BLaER1 (cell line): ENCODE results near the gene PTGFR.

Experiments used
- H3K27ac ChIP-seq: shearing (Covaris generic); formaldehyde crosslinking; 2 replicates; pipeline ENCODE4 v1.8.1; 2022
- H3K27me3 ChIP-seq: shearing (Covaris generic); formaldehyde crosslinking; 2 replicates; pipeline ENCODE4 v1.8.1; 2022
- H3K36me3 ChIP-seq: shearing (Covaris generic); formaldehyde crosslinking; 2 replicates; pipeline ENCODE4 v1.8.1; 2022
- H3K4me1 ChIP-seq: shearing (Covaris generic); formaldehyde crosslinking; 2 replicates; pipeline ENCODE4 v1.8.1; 2022
- H3K4me2 ChIP-seq: shearing (Covaris generic); formaldehyde crosslinking; 2 replicates; pipeline ENCODE4 v1.8.1; 2022
- H3K4me3 ChIP-seq: shearing (Covaris generic); formaldehyde crosslinking; 2 replicates; pipeline ENCODE4 v1.8.1; 2022
- H3K9ac ChIP-seq: shearing (Covaris generic); formaldehyde crosslinking; 2 replicates; pipeline ENCODE4 v1.8.1; 2022
- H3K9me3 ChIP-seq: shearing (Covaris generic); formaldehyde crosslinking; 2 replicates; pipeline ENCODE4 v1.8.1; 2022
- H4K20me1 ChIP-seq: shearing (Covaris generic); formaldehyde crosslinking; 2 replicates; pipeline ENCODE4 v1.8.1; 2022
- Cebpa-rat ChIP-seq: shearing (Covaris generic); IDR thresholded peaks from 2 replicates; pipeline ENCODE4 v1.8.1; 2022

Gene PTGFR

DNA sequence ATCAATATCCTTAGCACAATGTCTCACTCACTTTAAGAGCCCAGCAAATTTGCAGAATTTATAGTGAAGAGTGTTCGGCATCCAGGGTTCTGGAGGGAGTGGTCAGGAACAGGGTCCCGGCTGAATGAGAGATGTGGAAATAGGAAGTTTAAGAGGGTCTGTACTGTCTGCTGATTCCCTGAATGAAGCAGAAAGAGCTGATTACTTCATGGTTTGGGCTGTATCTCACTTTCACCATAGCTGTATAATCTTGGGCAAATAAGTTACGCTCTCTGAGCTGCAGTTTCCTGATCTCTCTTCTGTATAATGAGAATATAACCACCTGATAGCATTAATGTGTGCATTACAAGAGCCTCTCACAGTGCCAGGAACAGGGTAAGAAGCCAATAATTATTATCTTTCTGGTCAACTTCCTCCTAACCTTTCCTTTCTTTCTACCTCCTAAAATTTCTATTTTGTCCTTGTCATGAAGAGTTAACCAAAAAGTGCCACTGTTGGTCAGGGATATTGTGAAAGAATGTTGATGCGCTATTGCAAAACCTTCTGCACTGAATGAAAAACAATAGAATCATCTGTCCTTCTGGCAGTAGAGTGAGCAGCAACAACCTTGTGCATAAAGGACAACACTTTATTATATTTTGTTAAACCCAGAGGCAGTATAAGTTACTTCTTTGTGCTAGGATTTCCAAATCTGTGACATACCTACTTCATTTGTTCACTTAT, 14.7 kb upstream of the PTGFR start:
- no peaks in the 10 kb centered on the region for H4K20me1 ChIP-seq
- no peaks in the 10 kb centered on the region for H3K36me3 ChIP-seq
- no peaks in the 10 kb centered on the region for H3K27me3 ChIP-seq
- H3K4me2 ChIP-seq: no peak overlapping the region
- no peak for TF ChIP-seq Cebpa-rat
- H3K4me3 ChIP-seq: no peak overlapping the region
- no peaks in the 10 kb centered on the region for H3K9me3 ChIP-seq
- H3K4me1 ChIP-seq: no peaks in the 10 kb centered on the region
- no peak overlapping the region for H3K9ac ChIP-seq
- H3K27ac ChIP-seq: no peak overlapping the region

DNA sequence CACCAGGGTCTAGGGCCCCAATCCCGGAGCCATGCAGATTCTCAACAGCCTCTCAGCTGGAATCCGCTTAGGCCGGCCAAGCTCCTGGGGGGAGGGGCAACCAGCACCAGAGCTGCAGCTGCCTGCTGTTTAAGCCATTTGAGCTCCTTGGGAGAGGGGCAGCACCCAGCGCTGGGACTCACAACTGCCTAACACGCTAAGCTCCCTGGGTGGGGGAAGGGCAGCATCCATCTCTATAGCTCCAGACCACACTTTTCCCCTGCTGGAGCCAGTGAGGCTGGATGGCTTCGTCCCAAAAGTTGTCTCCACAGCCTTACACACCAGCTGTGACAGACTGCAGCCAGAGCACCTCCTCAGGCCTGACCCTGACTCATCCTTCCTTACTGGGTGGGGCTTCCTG, 6.9 kb upstream of the PTGFR start:
- Histone ChIP-seq H3K36me3 (no peaks in the 10 kb centered on the region), H4K20me1 (no peaks in the 10 kb centered on the region), H3K9ac (no peak overlapping the region), H3K9me3 (no peaks in the 10 kb centered on the region), H3K27ac (no peak overlapping the region), H3K27me3 (no peaks in the 10 kb centered on the region), H3K4me1 (no peaks in the 10 kb centered on the region), H3K4me3 (no peak overlapping the region), H3K4me2 (no peak overlapping the region)
- no peak for TF ChIP-seq Cebpa-rat

DNA sequence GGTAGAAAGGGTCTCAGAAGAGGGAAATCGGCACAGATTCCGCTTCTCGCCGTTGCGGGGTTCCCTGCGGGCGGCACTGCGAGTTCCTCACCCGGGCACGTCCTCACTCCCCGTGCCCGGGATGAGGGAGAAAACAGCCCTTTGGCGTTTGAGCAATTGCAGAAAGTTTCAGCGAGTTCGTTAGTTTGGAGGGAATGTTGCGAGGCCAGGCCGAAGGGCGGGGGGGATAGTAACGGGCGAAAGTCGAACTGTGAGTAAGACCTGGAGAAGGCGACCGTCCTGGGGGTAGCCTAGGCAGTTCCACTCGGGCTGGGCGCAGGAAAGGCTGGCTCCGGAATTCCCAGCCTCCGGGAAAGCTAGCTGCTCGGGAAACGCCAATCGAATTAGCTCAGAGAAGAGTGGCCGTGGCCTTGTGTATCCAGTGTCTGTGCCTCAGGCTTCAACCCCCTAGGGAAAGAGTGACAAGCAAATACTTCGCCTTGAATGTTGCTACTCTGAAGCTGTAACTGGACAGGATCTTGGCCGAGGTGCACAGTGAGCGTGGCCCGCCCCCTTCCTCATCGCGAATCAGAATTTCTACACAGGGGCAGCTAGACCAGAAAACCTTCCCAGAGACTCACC, 787 bp downstream of the PTGFR start:
- Histone ChIP-seq H4K20me1 (no peaks in the 10 kb centered on the region), H3K4me1 (no peaks in the 10 kb centered on the region), H3K4me2 (no peak overlapping the region), H3K27me3 (no peaks in the 10 kb centered on the region), H3K36me3 (no peaks in the 10 kb centered on the region), H3K27ac (no peak overlapping the region), H3K9ac (no peak overlapping the region), H3K9me3 (peaks cover 11% of the 10 kb centered on the region; the same call in 1 of the 2 replicates), H3K4me3 (no peak overlapping the region)
- no peak for TF ChIP-seq Cebpa-rat

DNA sequence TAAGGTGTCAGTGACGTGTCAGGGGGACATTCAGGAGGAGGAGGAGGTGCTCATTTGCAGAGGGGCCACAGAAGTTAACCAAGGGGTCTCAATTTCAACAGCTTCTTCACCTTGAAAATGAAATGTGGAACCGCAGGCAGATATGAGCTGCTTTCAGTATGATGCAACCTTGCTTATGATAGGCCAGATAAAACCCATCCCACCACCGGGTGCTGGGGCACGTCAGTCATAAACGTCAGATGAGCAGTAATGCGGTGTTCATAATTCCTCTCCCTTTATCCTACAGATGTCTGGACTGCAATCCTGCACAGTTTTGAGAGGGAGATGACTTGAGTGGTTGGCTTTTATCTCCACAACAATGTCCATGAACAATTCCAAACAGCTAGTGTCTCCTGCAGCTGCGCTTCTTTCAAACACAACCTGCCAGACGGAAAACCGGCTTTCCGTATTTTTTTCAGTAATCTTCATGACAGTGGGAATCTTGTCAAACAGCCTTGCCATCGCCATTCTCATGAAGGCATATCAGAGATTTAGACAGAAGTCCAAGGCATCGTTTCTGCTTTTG, 1.7 kb downstream of the PTGFR start:
- H3K9me3 ChIP-seq: peaks cover 11% of the 10 kb centered on the region; the same call in 1 of the 2 replicates
- no peak overlapping the region for H3K27ac ChIP-seq
- H3K4me2 ChIP-seq: no peak overlapping the region
- H3K27me3 ChIP-seq: no peaks in the 10 kb centered on the region
- no peaks in the 10 kb centered on the region for H4K20me1 ChIP-seq
- TF ChIP-seq Cebpa-rat: no peak
- H3K9ac ChIP-seq: no peak overlapping the region
- no peaks in the 10 kb centered on the region for H3K4me1 ChIP-seq
- H3K36me3 ChIP-seq: no peaks in the 10 kb centered on the region
- no peak overlapping the region for H3K4me3 ChIP-seq

DNA sequence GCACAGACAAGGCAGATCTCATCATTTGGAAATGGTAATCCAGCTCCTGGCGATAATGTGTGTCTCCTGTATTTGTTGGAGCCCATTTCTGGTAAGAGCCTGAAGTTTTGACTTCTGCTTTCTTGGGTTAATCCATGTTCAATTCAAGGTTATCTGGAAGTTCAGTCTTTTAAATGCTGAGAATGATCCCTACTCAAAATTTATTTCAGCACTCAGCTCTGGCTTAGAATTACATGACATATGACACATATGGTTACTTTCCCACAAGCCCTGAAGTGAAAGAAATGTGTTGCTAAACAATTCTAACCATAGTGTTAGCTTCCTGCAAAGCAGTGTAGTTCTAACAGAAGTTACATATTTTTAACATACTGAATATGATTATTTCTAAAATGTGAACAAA, 2.7 kb downstream of the PTGFR start:
- Histone ChIP-seq H3K27ac (no peak overlapping the region), H3K36me3 (no peaks in the 10 kb centered on the region), H3K9ac (no peak overlapping the region), H3K4me1 (no peaks in the 10 kb centered on the region), H4K20me1 (no peaks in the 10 kb centered on the region), H3K4me3 (no peak overlapping the region), H3K4me2 (no peak overlapping the region), H3K9me3 (peaks cover 11% of the 10 kb centered on the region; the same call in 1 of the 2 replicates), H3K27me3 (no peaks in the 10 kb centered on the region)
- TF ChIP-seq Cebpa-rat: no peak

DNA sequence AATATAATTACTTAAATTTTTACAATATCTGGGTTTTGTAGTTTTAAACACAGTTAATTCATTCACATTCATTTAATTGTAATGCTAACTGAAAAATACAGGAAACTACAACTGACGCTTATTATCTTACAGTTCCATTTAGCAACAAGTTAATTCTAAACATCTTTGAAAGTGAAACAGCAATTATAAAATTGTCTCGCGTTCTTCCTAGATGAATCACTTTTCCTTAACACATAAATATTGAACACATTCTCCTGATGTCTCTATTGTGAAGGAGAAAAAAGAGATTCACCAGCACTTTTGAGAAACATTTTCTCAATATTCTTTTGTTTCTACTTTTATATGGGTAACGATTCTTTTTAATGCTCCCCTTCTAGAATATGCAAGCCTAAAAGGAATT, 6.4 kb downstream of the PTGFR start:
- no peak overlapping the region for H3K27ac ChIP-seq
- no peak for TF ChIP-seq Cebpa-rat
- no peak overlapping the region for H3K4me3 ChIP-seq
- no peaks in the 10 kb centered on the region for H3K27me3 ChIP-seq
- no peak overlapping the region for H3K9ac ChIP-seq
- no peaks in the 10 kb centered on the region for H4K20me1 ChIP-seq
- H3K9me3 ChIP-seq: no peaks in the 10 kb centered on the region
- H3K4me1 ChIP-seq: no peaks in the 10 kb centered on the region
- H3K36me3 ChIP-seq: no peaks in the 10 kb centered on the region
- no peak overlapping the region for H3K4me2 ChIP-seq

DNA sequence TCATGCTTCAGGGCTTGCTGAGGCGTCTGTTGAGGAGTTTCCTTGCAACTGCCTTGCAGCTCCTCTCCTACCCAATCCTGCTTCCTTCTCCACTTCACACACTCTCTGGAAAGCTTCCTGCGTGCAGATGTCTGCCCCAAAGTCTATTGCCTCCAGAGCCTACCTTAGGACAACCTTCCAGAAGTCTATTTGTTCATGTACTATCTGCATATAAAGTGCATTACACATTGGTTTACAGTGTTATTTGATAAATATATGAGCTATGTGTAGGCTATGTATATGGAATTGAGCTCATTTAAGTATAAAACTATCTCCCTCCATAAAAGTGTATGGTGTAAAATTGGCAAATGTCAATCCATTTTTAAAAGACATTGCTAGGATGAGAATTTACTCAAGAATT, 9.8 kb downstream of the PTGFR start:
- no peak overlapping the region for H3K4me3 ChIP-seq
- H3K4me1 ChIP-seq: no peaks in the 10 kb centered on the region
- H3K4me2 ChIP-seq: no peak overlapping the region
- H3K36me3 ChIP-seq: no peaks in the 10 kb centered on the region
- no peak overlapping the region for H3K27ac ChIP-seq
- H3K9ac ChIP-seq: no peak overlapping the region
- no peaks in the 10 kb centered on the region for H4K20me1 ChIP-seq
- no peaks in the 10 kb centered on the region for H3K27me3 ChIP-seq
- H3K9me3 ChIP-seq: no peaks in the 10 kb centered on the region
- TF ChIP-seq Cebpa-rat: no peak

DNA sequence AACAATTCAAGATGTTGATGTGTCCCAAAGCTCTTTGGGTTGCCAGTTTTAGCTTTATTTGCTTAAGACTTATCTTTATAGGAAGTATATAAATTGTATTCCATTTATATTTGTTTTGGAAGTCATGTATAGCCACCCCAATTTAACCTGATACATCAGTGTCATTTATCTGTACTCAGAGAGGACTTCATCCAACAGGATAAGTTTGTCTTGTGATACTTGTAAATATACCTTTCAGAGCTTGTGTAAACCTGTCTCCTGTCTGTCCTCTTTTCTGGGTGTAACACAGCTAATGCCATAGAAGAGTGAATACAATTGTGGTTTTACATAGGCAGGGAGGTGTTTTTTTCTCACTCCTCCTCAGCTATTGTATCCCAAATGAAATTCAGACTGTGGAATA, 10.4 kb downstream of the PTGFR start:
- Histone ChIP-seq H3K4me2 (no peak overlapping the region), H3K9me3 (no peaks in the 10 kb centered on the region), H3K27me3 (no peaks in the 10 kb centered on the region), H3K4me1 (no peaks in the 10 kb centered on the region), H4K20me1 (no peaks in the 10 kb centered on the region), H3K36me3 (no peaks in the 10 kb centered on the region), H3K27ac (no peak overlapping the region), H3K4me3 (no peak overlapping the region), H3K9ac (no peak overlapping the region)
- TF ChIP-seq Cebpa-rat: no peak

DNA sequence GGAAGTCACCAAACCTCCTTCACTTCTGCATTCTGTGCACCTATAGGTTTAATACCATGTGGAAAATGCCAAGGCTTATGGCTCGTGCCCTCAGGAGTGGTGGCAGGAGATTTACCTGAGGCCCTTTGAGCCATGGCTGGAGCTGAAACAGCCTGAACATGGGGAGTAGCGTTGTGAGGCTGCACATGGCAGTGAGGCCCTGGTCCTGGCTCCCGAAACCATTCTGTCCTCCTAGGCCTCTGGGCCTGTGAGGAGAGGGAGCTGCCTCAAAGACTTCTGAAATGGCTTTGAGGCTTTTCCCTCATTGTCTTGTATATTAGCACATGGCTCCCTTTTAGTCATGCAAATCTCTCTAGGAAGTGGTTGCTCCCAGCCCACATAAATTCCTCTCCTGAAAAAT, 20.6 kb downstream of the PTGFR start:
- H3K36me3 ChIP-seq: no peaks in the 10 kb centered on the region
- TF ChIP-seq Cebpa-rat: no peak
- peaks cover 19% of the 10 kb centered on the region for H3K9me3 ChIP-seq
- no peaks in the 10 kb centered on the region for H4K20me1 ChIP-seq
- no peak overlapping the region for H3K27ac ChIP-seq
- no peak overlapping the region for H3K9ac ChIP-seq
- no peaks in the 10 kb centered on the region for H3K4me1 ChIP-seq
- no peak overlapping the region for H3K4me2 ChIP-seq
- H3K27me3 ChIP-seq: no peaks in the 10 kb centered on the region
- no peak overlapping the region for H3K4me3 ChIP-seq

DNA sequence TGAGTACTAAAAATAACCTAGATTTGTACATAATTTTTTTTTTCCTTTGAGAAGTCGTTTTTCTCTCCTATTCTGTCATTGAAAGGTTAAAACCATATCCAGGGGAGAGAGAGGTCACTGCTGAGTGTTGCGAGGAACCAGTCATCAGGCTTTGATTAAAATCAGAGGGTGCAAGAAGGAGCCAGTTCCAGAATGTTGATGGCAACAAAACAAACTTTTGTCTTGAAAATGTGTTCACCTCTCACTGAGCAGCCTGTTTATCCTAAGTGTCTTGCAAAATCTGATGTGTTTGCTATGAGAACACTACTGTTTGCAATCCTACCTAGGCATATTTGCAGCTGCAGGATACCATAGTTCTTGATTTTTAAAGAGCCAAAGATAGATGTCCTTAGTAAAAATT, 25.9 kb downstream of the PTGFR start:
- Histone ChIP-seq H4K20me1 (no peaks in the 10 kb centered on the region), H3K9me3 (peaks cover 6% of the 10 kb centered on the region), H3K4me3 (no peak overlapping the region), H3K27me3 (no peaks in the 10 kb centered on the region), H3K4me2 (no peak overlapping the region), H3K9ac (no peak overlapping the region), H3K4me1 (no peaks in the 10 kb centered on the region), H3K27ac (no peak overlapping the region), H3K36me3 (no peaks in the 10 kb centered on the region)
- no peak for TF ChIP-seq Cebpa-rat
